Uterus (tissue), 4 donors: ENCODE measurements around the gene DDX24. TPM values are rescaled to one million over a fixed set of nuclear protein-coding genes. Genes with fewer than 3 reads are reported as not detected.

Source experiments
- DNase-seq, 2 donors: peaks; one replicate each; pipeline ENCODE4 v3.0.0-alpha.2; 2019 to 2020
- H3K27ac ChIP-seq, 2 donors: fragments of 200-600 bp; sonication (generic); 1 replicate in 1 of 2; 2 replicates in 1 of 2; pipeline ENCODE4 v1.5.1; 2016 to 2018
- H3K27me3 ChIP-seq, 2 donors: fragments of 200-600 bp; sonication (generic); one replicate each; pipeline ENCODE4 v1.5.1; 2018 to 2019; ENCODE audit warnings: control low read depth in 1 of 2
- H3K36me3 ChIP-seq, 2 donors: fragments of 200-600 bp; sonication (generic); one replicate each; pipeline ENCODE4 v1.5.1; 2019; ENCODE audit warnings: control low read depth in 1 of 2
- H3K4me1 ChIP-seq, 2 donors: fragments of 200-600 bp; sonication (generic); one replicate each; pipeline ENCODE4 v1.5.1; 2018 to 2019; ENCODE audit warnings: control low read depth in 1 of 2
- H3K4me3 ChIP-seq, 2 donors: fragments of 200-600 bp; sonication (generic); 1 replicate in 1 of 2; 2 replicates in 1 of 2; pipeline ENCODE4 v1.5.1; 2018 to 2019; ENCODE audit warnings: mild to moderate bottlenecking in 1 of 2
- H3K9me3 ChIP-seq, 2 donors: fragments of 200-600 bp; sonication (generic); one replicate each; pipeline ENCODE4 v1.5.1; 2019; ENCODE audit warnings: control low read depth in 1 of 2
- CTCF ChIP-seq, 4 experiments: fragments of 200-600 bp in 2 of 4; fragments of 450-650 bp in 2 of 4; sonication (generic) in 2 of 4; IDR thresholded peaks; one replicate each; pipeline ENCODE4 v1.5.1; 2016 to 2019; ENCODE audit warnings: antibody characterized with exemption in 4 of 4, mild to moderate bottlenecking in 2 of 4, moderate library complexity in 1 of 4
- POLR2A ChIP-seq, 2 donors: fragments of 450-650 bp; IDR thresholded peaks; one replicate each; pipeline ENCODE4 v1.6.1; 2016; ENCODE audit warnings: antibody characterized with exemption in 2 of 2, mild to moderate bottlenecking in 1 of 2, moderate library complexity in 1 of 2
- intact Hi-C: fragments of 100-400 bp; cut with DNase I; formaldehyde crosslinking; loops from one replicate; pipeline ENCODE4 v1.15.1; 2023; ENCODE audit warnings: low total_unique reads
- total RNA-seq, 4 donors: library from RNA; depleted of rRNA in 3 of 4; stranded (reverse); fragments of >200 nt in 3 of 4; gene quantifications; one replicate each; pipeline versions ENCODE4 v1.1.0 to v1.2.4, GENCODE V29; 2014 to 2023
- donor health status: DM: yes; HTN: yes; CAD: no.

Gene DDX24
- total RNA-seq, 4 donors from 2014 or later, result 55.6 to 223 (median 116) TPM

- intact Hi-C loops, result no loop called here
- H3K27me3 ChIP-seq, result no peaks in the 10 kb centered on the region
- no peak for TF ChIP-seq POLR2A (IDR thresholded peaks at IDR 0.05)
- no peak for TF ChIP-seq CTCF (IDR thresholded peaks at IDR 0.05)
- no peak for DNase-seq
- no peaks in the 10 kb centered on the region for H3K9me3 ChIP-seq
- H3K36me3 ChIP-seq, result no peaks in the 10 kb centered on the region
- no peak overlapping the region for H3K4me3 ChIP-seq
- no peak overlapping the region for H3K27ac ChIP-seq
- peaks cover 0 to 3% of the 10 kb centered on the region in 2 donors for H3K4me1 ChIP-seq
These were observed 46.3 kb upstream of the DDX24 start for GRCh38 chr14:94127330-94127729.

GRCh38 chr14:94126800-94127199, 45.8 kb upstream of the DDX24 start:
- Histone ChIP-seq H3K27me3 (no peaks in the 10 kb centered on the region), H3K9me3 (no peaks in the 10 kb centered on the region), H3K4me3 (no peak overlapping the region), H3K36me3 (no peaks in the 10 kb centered on the region), H3K4me1 (peaks cover 0 to 3% of the 10 kb centered on the region in 2 donors), H3K27ac (no peak overlapping the region)
- TF ChIP-seq CTCF (IDR thresholded peaks at IDR 0.05) (no peak), POLR2A (IDR thresholded peaks at IDR 0.05) (no peak)
- intact Hi-C loops, result no loop called here
- DNase-seq, result no peak

GRCh38 chr14:94126419-94126677, 45.3 kb upstream of the DDX24 start:
- TF ChIP-seq POLR2A (IDR thresholded peaks at IDR 0.05) (no peak), CTCF (IDR thresholded peaks at IDR 0.05) (no peak)
- H3K4me3 ChIP-seq, result no peak overlapping the region
- H3K4me1 ChIP-seq, result peaks cover 0 to 3% of the 10 kb centered on the region in 2 donors
- no peaks in the 10 kb centered on the region for H3K9me3 ChIP-seq
- H3K27ac ChIP-seq, result no peak overlapping the region
- no peaks in the 10 kb centered on the region for H3K27me3 ChIP-seq
- intact Hi-C loops, result no loop called here
- H3K36me3 ChIP-seq, result no peaks in the 10 kb centered on the region
- DNase-seq, result no peak

- Histone ChIP-seq H3K36me3 (no peaks in the 10 kb centered on the region), H3K27me3 (no peaks in the 10 kb centered on the region), H3K27ac (no peak overlapping the region), H3K4me3 (no peak overlapping the region), H3K4me1 (peaks cover 0 to 3% of the 10 kb centered on the region in 2 donors), H3K9me3 (no peaks in the 10 kb centered on the region)
- TF ChIP-seq POLR2A (IDR thresholded peaks at IDR 0.05) (no peak), CTCF (IDR thresholded peaks at IDR 0.05) (no peak)
- intact Hi-C loops, result no loop called here
- DNase-seq, result no peak
These were observed 44.8 kb upstream of the DDX24 start for GRCh38 chr14:94125659-94126418.

- Histone ChIP-seq H3K36me3 (no peaks in the 10 kb centered on the region), H3K27me3 (no peaks in the 10 kb centered on the region), H3K4me3 (no peak overlapping the region), H3K9me3 (no peaks in the 10 kb centered on the region), H3K4me1 (peaks cover 0 to 3% of the 10 kb centered on the region in 2 donors), H3K27ac (no peak overlapping the region)
- no peak for TF ChIP-seq POLR2A (IDR thresholded peaks at IDR 0.05)
- TF ChIP-seq CTCF (IDR thresholded peaks at IDR 0.05), result no peak
- intact Hi-C loops, result no loop called here
- no peak for DNase-seq
These were observed 43.8 kb upstream of the DDX24 start for GRCh38 chr14:94124582-94125377.
